Measurements from ENCODE around the gene SORCS2. TPM values are rescaled to one million over a fixed set of nuclear protein-coding genes. Genes with fewer than 3 reads are reported as not detected.

The SORCS2 gene
- total and polyA plus RNA-seq, 3 donors from 2014 or later = 2.7 to 4.6 (median 2.9) TPM

DNA sequence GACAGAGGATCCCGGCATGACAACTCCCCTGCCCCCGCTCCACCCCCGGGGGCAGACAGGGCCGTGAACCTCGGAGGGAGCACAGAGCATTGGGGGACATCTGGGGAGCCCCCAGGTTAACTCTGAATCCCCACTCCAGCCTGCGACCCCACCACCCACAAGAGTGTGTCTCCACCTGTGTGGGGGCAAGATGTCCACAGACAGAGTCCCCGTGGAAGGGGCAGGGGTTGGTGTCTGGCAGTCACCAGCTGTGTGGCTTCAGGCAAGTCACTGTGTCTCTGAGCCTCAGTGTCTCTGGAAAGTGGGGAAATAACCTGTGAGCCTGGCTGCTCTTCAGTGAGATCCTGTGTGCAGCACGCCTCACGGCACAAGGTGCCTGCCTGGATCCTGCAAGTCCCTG, 508.3 kb downstream of the SORCS2 start:
- peaks cover 11% of the 10 kb centered on the region for H3K4me1 ChIP-seq
- H3K27ac ChIP-seq = no peak overlapping the region
- 82 to 87% methylated on average over 9 of the region's 9 CpGs for WGBS, 2 donors
- intact Hi-C loops (cut with DNase I; ENCODE audit: low total_unique reads) = no loop called here
- H3K27me3 ChIP-seq = no peaks in the 10 kb centered on the region
- TF ChIP-seq, protein P1, sequence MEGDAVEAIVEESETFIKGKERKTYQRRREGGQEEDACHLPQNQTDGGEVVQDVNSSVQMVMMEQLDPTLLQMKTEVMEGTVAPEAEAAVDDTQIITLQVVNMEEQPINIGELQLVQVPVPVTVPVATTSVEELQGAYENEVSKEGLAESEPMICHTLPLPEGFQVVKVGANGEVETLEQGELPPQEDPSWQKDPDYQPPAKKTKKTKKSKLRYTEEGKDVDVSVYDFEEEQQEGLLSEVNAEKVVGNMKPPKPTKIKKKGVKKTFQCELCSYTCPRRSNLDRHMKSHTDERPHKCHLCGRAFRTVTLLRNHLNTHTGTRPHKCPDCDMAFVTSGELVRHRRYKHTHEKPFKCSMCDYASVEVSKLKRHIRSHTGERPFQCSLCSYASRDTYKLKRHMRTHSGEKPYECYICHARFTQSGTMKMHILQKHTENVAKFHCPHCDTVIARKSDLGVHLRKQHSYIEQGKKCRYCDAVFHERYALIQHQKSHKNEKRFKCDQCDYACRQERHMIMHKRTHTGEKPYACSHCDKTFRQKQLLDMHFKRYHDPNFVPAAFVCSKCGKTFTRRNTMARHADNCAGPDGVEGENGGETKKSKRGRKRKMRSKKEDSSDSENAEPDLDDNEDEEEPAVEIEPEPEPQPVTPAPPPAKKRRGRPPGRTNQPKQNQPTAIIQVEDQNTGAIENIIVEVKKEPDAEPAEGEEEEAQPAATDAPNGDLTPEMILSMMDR (IDR thresholded peaks at IDR 0.05) = no peak
- no peak for TF ChIP-seq POLR2A (IDR thresholded peaks at IDR 0.05)
- no peaks in the 10 kb centered on the region for H3K36me3 ChIP-seq (ENCODE audit: low read depth, missing control alignments)
- no peaks in the 10 kb centered on the region for H3K9me3 ChIP-seq
- no peak overlapping the region for H3K4me3 ChIP-seq
- DNase-seq = no peak

DNA sequence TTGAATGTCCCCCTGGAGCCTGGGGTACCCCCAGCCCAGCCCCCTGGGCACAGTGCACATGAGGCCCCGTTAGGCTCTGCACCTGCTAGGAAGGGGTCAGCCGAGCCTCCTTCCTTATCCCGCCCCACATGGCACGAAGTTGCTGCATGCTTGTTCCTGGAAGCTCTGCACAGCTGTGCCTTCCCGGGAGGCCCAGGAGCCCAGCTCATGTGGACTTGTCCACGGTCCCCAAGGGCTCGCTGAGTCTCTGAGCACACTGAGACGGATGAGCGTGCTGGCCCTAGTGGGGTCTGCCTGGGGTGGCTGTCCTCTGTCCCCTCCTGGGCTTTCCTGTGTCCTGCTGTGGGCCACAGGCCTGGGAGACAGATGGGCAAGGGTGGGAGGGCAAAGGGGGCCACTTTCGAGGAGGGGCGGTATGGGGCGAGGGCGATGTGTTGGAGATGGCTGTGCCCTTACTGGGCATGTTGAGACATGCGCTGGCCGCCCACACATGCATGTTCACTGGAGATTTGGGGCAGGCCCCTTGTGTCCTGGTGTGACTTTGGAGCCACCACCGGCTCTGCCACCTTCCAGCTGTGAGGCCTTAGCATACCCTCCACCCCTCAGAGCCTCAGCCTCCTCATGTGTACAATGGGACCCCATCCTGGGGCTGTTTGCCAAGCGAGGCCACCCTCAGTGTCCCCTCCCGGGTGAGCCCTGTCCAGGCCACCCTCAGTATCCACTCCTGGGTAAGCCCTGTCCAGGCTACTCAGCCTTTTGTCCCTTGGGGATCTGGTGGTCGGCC, 509.7 kb downstream of the SORCS2 start:
- H3K27me3 ChIP-seq = no peaks in the 10 kb centered on the region
- intact Hi-C loops (cut with DNase I; ENCODE audit: low total_unique reads) = no loop called here
- TF ChIP-seq, protein P1 (IDR thresholded peaks at IDR 0.05) = no peak
- TF ChIP-seq POLR2A (IDR thresholded peaks at IDR 0.05) = no peak
- 85 to 87% methylated on average over 12 to 19 of the region's 19 CpGs for WGBS, 2 donors
- H3K9me3 ChIP-seq = no peaks in the 10 kb centered on the region
- no peak overlapping the region for H3K27ac ChIP-seq
- no peak for DNase-seq
- no peak overlapping the region for H3K4me3 ChIP-seq
- peaks cover 11% of the 10 kb centered on the region for H3K4me1 ChIP-seq
- no peaks in the 10 kb centered on the region for H3K36me3 ChIP-seq (ENCODE audit: low read depth, missing control alignments)

DNA sequence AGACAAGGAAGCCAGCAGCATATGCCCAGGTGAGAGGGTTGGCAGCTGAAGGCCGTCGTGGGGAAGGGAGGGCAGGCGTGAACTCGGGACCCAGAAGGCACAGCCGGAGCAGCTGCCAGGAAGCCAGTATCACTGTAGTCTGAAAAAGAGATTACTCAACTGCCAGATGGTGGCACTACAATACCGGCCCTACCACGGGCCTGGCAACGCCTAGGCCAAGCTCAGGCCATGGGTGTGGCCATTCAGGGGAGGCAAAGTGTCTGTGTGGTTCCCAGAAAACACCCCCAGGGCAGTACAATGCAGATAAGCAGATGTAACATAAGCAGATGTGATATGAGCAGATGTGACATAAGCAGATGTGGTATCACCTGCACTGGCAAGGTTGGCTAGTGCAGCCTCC, 511.4 kb downstream of the SORCS2 start:
- intact Hi-C loops (cut with DNase I; ENCODE audit: low total_unique reads) = no loop called here
- Histone ChIP-seq H3K36me3 (ENCODE audit: low read depth, missing control alignments) (no peaks in the 10 kb centered on the region), H3K4me1 (peaks cover 13% of the 10 kb centered on the region), H3K27ac (no peak overlapping the region), H3K4me3 (no peak overlapping the region), H3K27me3 (no peaks in the 10 kb centered on the region), H3K9me3 (no peaks in the 10 kb centered on the region)
- WGBS, 2 donors = 90 to 98% methylated on average over 8 of the region's 8 CpGs
- no peak for TF ChIP-seq POLR2A (IDR thresholded peaks at IDR 0.05)
- TF ChIP-seq, protein P1 (IDR thresholded peaks at IDR 0.05) = no peak
- no peak for DNase-seq

DNA sequence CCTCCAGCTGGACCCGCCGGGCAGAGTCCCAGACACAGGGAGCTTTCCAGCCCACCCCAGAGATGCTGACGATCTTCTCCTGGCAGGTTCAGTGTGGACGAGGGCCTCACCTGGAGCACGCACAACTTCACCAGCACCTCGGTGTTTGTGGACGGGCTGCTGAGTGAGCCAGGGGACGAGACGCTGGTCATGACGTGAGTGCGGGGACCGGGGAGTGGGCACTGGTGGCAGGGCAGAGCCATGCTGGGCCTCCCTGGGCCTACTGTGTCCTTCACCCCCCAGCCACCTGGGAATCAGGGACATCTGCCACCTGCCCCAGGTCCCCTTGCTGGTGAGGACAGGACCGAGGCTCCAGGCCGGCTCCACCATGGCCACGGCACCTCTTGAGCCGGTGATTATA, 511.8 kb downstream of the SORCS2 start:
- no peaks in the 10 kb centered on the region for H3K9me3 ChIP-seq
- no peaks in the 10 kb centered on the region for H3K36me3 ChIP-seq (ENCODE audit: low read depth, missing control alignments)
- no peak overlapping the region for H3K27ac ChIP-seq
- no peaks in the 10 kb centered on the region for H3K27me3 ChIP-seq
- no peak for TF ChIP-seq POLR2A (IDR thresholded peaks at IDR 0.05)
- TF ChIP-seq, protein P1 (IDR thresholded peaks at IDR 0.05) = no peak
- intact Hi-C loops (cut with DNase I; ENCODE audit: low total_unique reads) = no loop called here
- WGBS, 2 donors = 94 to 100% methylated on average over 3 to 16 of the region's 16 CpGs
- H3K4me3 ChIP-seq = no peak overlapping the region
- peaks cover 14% of the 10 kb centered on the region for H3K4me1 ChIP-seq
- DNase-seq = no peak

DNA sequence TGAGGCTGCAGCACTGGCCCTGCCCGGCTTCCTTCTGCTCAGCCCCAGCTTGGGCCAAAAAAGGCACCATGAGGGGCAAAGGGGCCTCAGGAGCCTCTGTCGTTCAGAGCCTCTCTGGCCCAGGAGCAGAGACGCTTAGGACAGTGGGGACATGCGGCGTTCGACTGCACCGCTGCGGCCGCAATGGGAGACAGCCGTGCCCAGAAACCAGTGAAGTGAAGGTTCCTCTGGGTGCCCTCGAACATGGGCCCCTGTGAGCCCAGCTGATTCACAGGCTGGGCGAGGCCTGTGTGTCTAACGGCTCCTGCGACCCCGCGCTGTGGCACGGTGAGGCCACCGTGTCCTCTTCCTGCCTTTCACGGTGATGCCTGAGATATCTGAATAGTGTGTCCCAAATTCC, 512.3 kb downstream of the SORCS2 start:
- intact Hi-C loops (cut with DNase I; ENCODE audit: low total_unique reads) = no loop called here
- H3K4me1 ChIP-seq = peaks cover 9% of the 10 kb centered on the region
- no peak for DNase-seq
- 40 to 73% methylated on average over 1 to 19 of the region's 19 CpGs for WGBS, 2 donors
- H3K9me3 ChIP-seq = no peaks in the 10 kb centered on the region
- TF ChIP-seq, protein P1 (IDR thresholded peaks at IDR 0.05) = no peak
- no peak for TF ChIP-seq POLR2A (IDR thresholded peaks at IDR 0.05)
- no peak overlapping the region for H3K27ac ChIP-seq
- no peak overlapping the region for H3K4me3 ChIP-seq
- H3K27me3 ChIP-seq = no peaks in the 10 kb centered on the region
- H3K36me3 ChIP-seq (ENCODE audit: low read depth, missing control alignments) = no peaks in the 10 kb centered on the region
